ENCODE measurements around the gene NEIL1.

GRCh38 chr15:75364881-75365280 is 18.0 kb downstream of the NEIL1 start:
- no peak for TF ChIP-seq RAD21 (conservative IDR thresholded peaks at IDR 0.05 in 1 of 2, IDR thresholded peaks at IDR 0.05 in 1 of 2)
- no peak for TF ChIP-seq KDM1A (IDR thresholded peaks at IDR 0.05; ENCODE audit: low read depth)
- no peak for TF ChIP-seq MYC (IDR thresholded peaks at IDR 0.05; ENCODE audit: borderline replicate concordance, low read length)
- TF ChIP-seq, protein P1, sequence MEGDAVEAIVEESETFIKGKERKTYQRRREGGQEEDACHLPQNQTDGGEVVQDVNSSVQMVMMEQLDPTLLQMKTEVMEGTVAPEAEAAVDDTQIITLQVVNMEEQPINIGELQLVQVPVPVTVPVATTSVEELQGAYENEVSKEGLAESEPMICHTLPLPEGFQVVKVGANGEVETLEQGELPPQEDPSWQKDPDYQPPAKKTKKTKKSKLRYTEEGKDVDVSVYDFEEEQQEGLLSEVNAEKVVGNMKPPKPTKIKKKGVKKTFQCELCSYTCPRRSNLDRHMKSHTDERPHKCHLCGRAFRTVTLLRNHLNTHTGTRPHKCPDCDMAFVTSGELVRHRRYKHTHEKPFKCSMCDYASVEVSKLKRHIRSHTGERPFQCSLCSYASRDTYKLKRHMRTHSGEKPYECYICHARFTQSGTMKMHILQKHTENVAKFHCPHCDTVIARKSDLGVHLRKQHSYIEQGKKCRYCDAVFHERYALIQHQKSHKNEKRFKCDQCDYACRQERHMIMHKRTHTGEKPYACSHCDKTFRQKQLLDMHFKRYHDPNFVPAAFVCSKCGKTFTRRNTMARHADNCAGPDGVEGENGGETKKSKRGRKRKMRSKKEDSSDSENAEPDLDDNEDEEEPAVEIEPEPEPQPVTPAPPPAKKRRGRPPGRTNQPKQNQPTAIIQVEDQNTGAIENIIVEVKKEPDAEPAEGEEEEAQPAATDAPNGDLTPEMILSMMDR (IDR thresholded peaks at IDR 0.05): no peak
- no peak for TF ChIP-seq POLR2A (IDR thresholded peaks at IDR 0.05; ENCODE audit: low read length)
- TF ChIP-seq, protein P2, sequence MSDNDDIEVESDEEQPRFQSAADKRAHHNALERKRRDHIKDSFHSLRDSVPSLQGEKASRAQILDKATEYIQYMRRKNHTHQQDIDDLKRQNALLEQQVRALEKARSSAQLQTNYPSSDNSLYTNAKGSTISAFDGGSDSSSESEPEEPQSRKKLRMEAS (IDR thresholded peaks at IDR 0.05): no peak
- TF ChIP-seq, protein P3, sequence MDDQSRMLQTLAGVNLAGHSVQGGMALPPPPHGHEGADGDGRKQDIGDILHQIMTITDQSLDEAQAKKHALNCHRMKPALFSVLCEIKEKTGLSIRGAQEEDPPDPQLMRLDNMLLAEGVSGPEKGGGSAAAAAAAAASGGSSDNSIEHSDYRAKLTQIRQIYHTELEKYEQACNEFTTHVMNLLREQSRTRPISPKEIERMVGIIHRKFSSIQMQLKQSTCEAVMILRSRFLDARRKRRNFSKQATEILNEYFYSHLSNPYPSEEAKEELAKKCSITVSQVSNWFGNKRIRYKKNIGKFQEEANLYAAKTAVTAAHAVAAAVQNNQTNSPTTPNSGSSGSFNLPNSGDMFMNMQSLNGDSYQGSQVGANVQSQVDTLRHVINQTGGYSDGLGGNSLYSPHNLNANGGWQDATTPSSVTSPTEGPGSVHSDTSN (IDR thresholded peaks at IDR 0.05): no peak
- no peak for TF ChIP-seq ATOH8 (CRISPR knock-in tag; IDR thresholded peaks at IDR 0.05; ENCODE audit: low read depth)

Data from A549 (cell line).